H9 (cell line): ENCODE data around the gene NRM. TPM values are rescaled to one million over a fixed set of nuclear protein-coding genes. Genes with fewer than 3 reads are reported as not detected.

Experiments used
- DNase-seq: peaks from one replicate; pipeline ENCODE4 v3.0.0-alpha.2; 2017
- H2AFZ ChIP-seq: one replicate; pipeline ENCODE4 v1.6.1; 2013; ENCODE audit warnings: mild to moderate bottlenecking, low read length, control low read depth, moderate library complexity
- H2AK5ac ChIP-seq: 2 replicates; pipeline ENCODE4 v1.6.1; 2013; ENCODE audit warnings: low read length, control low read depth, mixed read lengths; ENCODE audit not compliant: insufficient read length
- H2BK120ac ChIP-seq: one replicate; pipeline ENCODE4 v1.6.1; 2013; ENCODE audit warnings: low read depth, mild to moderate bottlenecking, low read length, control low read depth, inconsistent platforms; ENCODE audit not compliant: poor library complexity, severe bottlenecking
- H2BK12ac ChIP-seq: 2 replicates; pipeline ENCODE4 v1.6.1; 2013; ENCODE audit warnings: low read length, control low read depth, mixed read lengths, low read depth; ENCODE audit not compliant: insufficient read length
- H2BK15ac ChIP-seq: 2 replicates; pipeline ENCODE4 v1.6.1; 2013; ENCODE audit warnings: low read depth, low read length, control low read depth
- H2BK20ac ChIP-seq: one replicate; pipeline ENCODE4 v1.6.1; 2013; ENCODE audit warnings: low read depth, mild to moderate bottlenecking, low read length, control low read depth, inconsistent platforms; ENCODE audit not compliant: poor library complexity, severe bottlenecking
- H2BK5ac ChIP-seq: 2 replicates; pipeline ENCODE4 v1.6.1; 2013; ENCODE audit warnings: low read length, control low read depth, mixed read lengths; ENCODE audit not compliant: insufficient read length
- H3K14ac ChIP-seq: 2 replicates; pipeline ENCODE4 v1.6.1; 2013; ENCODE audit warnings: low read length, control low read depth; ENCODE audit not compliant: insufficient read depth
- H3K18ac ChIP-seq: 2 replicates; pipeline ENCODE4 v1.6.1; 2013; ENCODE audit warnings: low read depth, mild to moderate bottlenecking, mixed read lengths, low read length, control low read depth; ENCODE audit not compliant: insufficient read length
- H3K23ac ChIP-seq: 2 replicates; pipeline ENCODE4 v1.6.1; 2013; ENCODE audit warnings: low read length, control low read depth, mixed read lengths, low read depth; ENCODE audit not compliant: insufficient read length
- H3K23me2 ChIP-seq: 2 replicates; pipeline ENCODE4 v1.6.1; 2013; ENCODE audit warnings: low read depth, mild to moderate bottlenecking, mixed read lengths, low read length, control low read depth; ENCODE audit not compliant: insufficient read length, poor library complexity, severe bottlenecking
- H3K27ac ChIP-seq: 2 replicates; pipeline ENCODE4 v1.5.1; 2013; ENCODE audit warnings: low read length, control low read depth, mixed read lengths, low read depth; ENCODE audit not compliant: insufficient read length
- H3K27me3 ChIP-seq: 2 replicates; pipeline ENCODE4 v1.6.1; 2013; ENCODE audit warnings: low read length, control low read depth, inconsistent platforms; ENCODE audit not compliant: insufficient read depth
- H3K4ac ChIP-seq: 2 replicates; pipeline ENCODE4 v1.6.1; 2013; ENCODE audit warnings: low read depth, mild to moderate bottlenecking, control low read depth, inconsistent platforms, low read length, moderate library complexity
- H3K4me1 ChIP-seq: 2 replicates; pipeline ENCODE4 v1.6.1; 2013; ENCODE audit warnings: low read length, control low read depth, inconsistent platforms; ENCODE audit not compliant: insufficient read depth
- H3K4me2 ChIP-seq: 2 replicates; pipeline ENCODE4 v1.6.1; 2013; ENCODE audit warnings: low read length, control low read depth, mixed read lengths; ENCODE audit not compliant: insufficient read length, insufficient read depth
- H3K56ac ChIP-seq: 2 replicates; pipeline ENCODE4 v1.6.1; 2013; ENCODE audit warnings: low read depth, mild to moderate bottlenecking, mixed read lengths, low read length, control low read depth; ENCODE audit not compliant: insufficient read length
- H3K79me1 ChIP-seq: 2 replicates; pipeline ENCODE4 v1.6.1; 2013; ENCODE audit warnings: low read depth, mild to moderate bottlenecking, moderate library complexity, low read length, control low read depth, inconsistent platforms; ENCODE audit not compliant: insufficient read depth, poor library complexity, severe bottlenecking
- H3K79me2 ChIP-seq: 2 replicates; pipeline ENCODE4 v1.6.1; 2013; ENCODE audit warnings: low read length, control low read depth, inconsistent platforms; ENCODE audit not compliant: insufficient read depth
- H3K9ac ChIP-seq: 2 replicates; pipeline ENCODE4 v1.6.1; 2013; ENCODE audit warnings: low read length, control low read depth, mixed read lengths; ENCODE audit not compliant: insufficient read length; ENCODE audit errors: extremely low read depth
- H3K9me3 ChIP-seq: one replicate; pipeline ENCODE4 v1.6.1; 2013; ENCODE audit warnings: low read depth, low read length, inconsistent platforms; ENCODE audit not compliant: control insufficient read depth
- H3T11ph ChIP-seq: one replicate; pipeline ENCODE4 v1.6.1; 2013; ENCODE audit warnings: mild to moderate bottlenecking, low read length, control low read depth, inconsistent platforms
- H4K20me1 ChIP-seq: one replicate; pipeline ENCODE4 v1.6.1; 2013; ENCODE audit not compliant: control insufficient read depth, insufficient read length, insufficient read depth
- H4K5ac ChIP-seq: 2 replicates; pipeline ENCODE4 v1.6.1; 2013; ENCODE audit warnings: low read depth, mild to moderate bottlenecking, mixed read lengths, low read length, control low read depth; ENCODE audit not compliant: insufficient read length
- H4K8ac ChIP-seq: replicated peaks from 2 replicates; pipeline ENCODE4 v1.6.1; 2013; ENCODE audit warnings: low read length, control low read depth, mixed read lengths, low read depth; ENCODE audit not compliant: insufficient read length
- H4K91ac ChIP-seq: 2 replicates; pipeline ENCODE4 v1.6.1; 2013; ENCODE audit warnings: low read depth, mild to moderate bottlenecking, moderate library complexity, mixed read lengths, low read length, control low read depth; ENCODE audit not compliant: insufficient read length
- H3K27ac Mint-ChIP-seq, 3 experiments: 2 replicates in 2 of 3; 3 replicates in 1 of 3; pipeline ENCODE4 v1.8.0; 2020 to 2021; ENCODE audit warnings: mixed read lengths in 3 of 3, mild to moderate bottlenecking in 1 of 3, moderate library complexity in 1 of 3
- H3K27me3 Mint-ChIP-seq: 2 replicates; pipeline ENCODE4 v1.8.0; 2021; ENCODE audit warnings: low read depth, mild to moderate bottlenecking, moderate library complexity, mixed read lengths
- H3K36me3 Mint-ChIP-seq, 3 experiments: 2 replicates in 2 of 3; 3 replicates in 1 of 3; pipeline ENCODE4 v1.8.0; 2020 to 2021; ENCODE audit warnings: low read depth in 3 of 3, mixed read lengths in 3 of 3; ENCODE audit not compliant: insufficient read depth in 1 of 3
- H3K4me1 Mint-ChIP-seq, 2 experiments: 2 replicates each; pipeline ENCODE4 v1.8.0; 2020; ENCODE audit warnings: mixed read lengths in 2 of 2
- H3K4me3 Mint-ChIP-seq, 2 experiments: 2 replicates in 1 of 2; 3 replicates in 1 of 2; pipeline ENCODE4 v1.8.0; 2020 to 2021; ENCODE audit warnings: mild to moderate bottlenecking in 2 of 2, mixed read lengths in 2 of 2, moderate library complexity in 1 of 2
- H3K9me3 Mint-ChIP-seq, 2 experiments: 2 replicates in 1 of 2; 3 replicates in 1 of 2; pipeline ENCODE4 v1.8.0; 2020; ENCODE audit warnings: mild to moderate bottlenecking in 2 of 2, mixed read lengths in 2 of 2, moderate library complexity in 1 of 2
- CTCF ChIP-seq: fragments of 200-600 bp; sonication (generic); conservative IDR thresholded peaks from 3 replicates; pipeline ENCODE4 v1.8.0; 2021; ENCODE audit warnings: antibody characterized with exemption, mild to moderate bottlenecking
- WGBS: extraction: QIAGEN DNeasy Blood & Tissue Kit; methylation state at CpG from one replicate; pipeline ENCODE4 v1.1.7; 2013; ENCODE audit warnings: missing lambda C conversion rate, low lambda C conversion rate, mixed read lengths; ENCODE audit not compliant: insufficient read length; ENCODE audit errors: extremely low coverage; 5-methylcytosine and 5-hydroxymethylcytosine counted together
- total RNA-seq: library from RNA; stranded (reverse); gene quantifications from 2 replicates; pipeline ENCODE4 v1.2.1, GENCODE V29; 2021

Gene NRM
- total RNA-seq, 1 experiment from 2014 or later, result 36.5 TPM

- H4K91ac ChIP-seq, result no peak overlapping the region
- H3K9me3 ChIP-seq, result no peaks in the 10 kb centered on the region
- peak overlapping the region in 1 of 3 experiments; percentile 53; a peak in 2 of 7 replicates for H3K27ac Mint-ChIP-seq
- H4K8ac ChIP-seq, result no peak overlapping the region
- peak overlapping the region; percentile 76 for H3K4me2 ChIP-seq
- H3K4ac ChIP-seq, result no peak overlapping the region
- no peak overlapping the region for H4K5ac ChIP-seq
- no peak overlapping the region for H2BK20ac ChIP-seq
- H3K18ac ChIP-seq, result no peak overlapping the region
- no peaks in the 10 kb centered on the region for H3K4me1 ChIP-seq
- H3K9ac ChIP-seq, result no peak overlapping the region
- H3K4me1 Mint-ChIP-seq, result peaks cover 14 to 17% of the 10 kb centered on the region in 2 experiments
- H2BK12ac ChIP-seq, result no peak overlapping the region
- no peak overlapping the region for H3T11ph ChIP-seq
- H2AFZ ChIP-seq, result no peak overlapping the region
- DNase-seq, result no peak
- H2AK5ac ChIP-seq, result no peak overlapping the region
- H2BK120ac ChIP-seq, result no peak overlapping the region
- H3K27ac ChIP-seq, result no peak overlapping the region
- no peak overlapping the region for H3K56ac ChIP-seq
- H3K79me2 ChIP-seq, result no peaks in the 10 kb centered on the region
- H3K23me2 ChIP-seq, result peaks cover 8% of the 10 kb centered on the region
- peaks cover 2% of the 10 kb centered on the region for H3K79me1 ChIP-seq
- H3K27me3 ChIP-seq, result no peaks in the 10 kb centered on the region
- no peaks in the 10 kb centered on the region for H3K27me3 Mint-ChIP-seq
- no peaks in the 10 kb centered on the region for H3K9me3 Mint-ChIP-seq
- H3K23ac ChIP-seq, result no peak overlapping the region
- peak overlapping the region; percentile 85 to 94 for H3K4me3 Mint-ChIP-seq
- no CpG with 5 or more reads among the region's 1 CpG for WGBS
- no peak overlapping the region for H2BK15ac ChIP-seq
- peaks cover 12 to 61% (median 55%) of the 10 kb centered on the region in 3 experiments for H3K36me3 Mint-ChIP-seq
- no peaks in the 10 kb centered on the region for H4K20me1 ChIP-seq
- H2BK5ac ChIP-seq, result no peak overlapping the region
- H3K14ac ChIP-seq, result no peak overlapping the region
- no peak for TF ChIP-seq CTCF
Observed at GRCh38 chr6:30645989-30646388, 44.8 kb downstream of the NRM start.
